Transverse colon (tissue), 4 donors: ENCODE measurements around the gene CDHR2. TPM values are rescaled to one million over a fixed set of nuclear protein-coding genes. Genes with fewer than 3 reads are reported as not detected.

Experiments used
- DNase-seq: peaks from one replicate; pipeline ENCODE4 v3.0.0-alpha.2; 2019
- H3K27ac ChIP-seq, 4 donors: fragments of 200-600 bp; sonication (generic); 2 replicates each; pipeline ENCODE4 v1.5.1; 2016 to 2018; ENCODE audit warnings: inconsistent platforms in 4 of 4
- H3K27me3 ChIP-seq: fragments of 200-600 bp; sonication (generic); 2 replicates; pipeline ENCODE4 v1.5.1; 2017; ENCODE audit warnings: inconsistent platforms
- H3K36me3 ChIP-seq, 4 donors: fragments of 200-600 bp; sonication (generic); 2 replicates each; pipeline ENCODE4 v1.5.1; 2017 to 2019; ENCODE audit warnings: inconsistent platforms in 4 of 4
- H3K4me1 ChIP-seq, 4 donors: fragments of 200-600 bp; sonication (generic); 2 replicates each; pipeline ENCODE4 v1.5.1; 2017 to 2020; ENCODE audit warnings: inconsistent platforms in 4 of 4
- H3K4me3 ChIP-seq, 4 donors: fragments of 200-600 bp; sonication (generic); 1 replicate in 1 of 4; 2 replicates in 3 of 4; pipeline versions ENCODE4 v1.5.1 to v1.6.1; 2017 to 2019; ENCODE audit warnings: inconsistent platforms in 4 of 4
- H3K9me3 ChIP-seq, 2 donors: fragments of 200-600 bp; sonication (generic); 2 replicates each; pipeline ENCODE4 v1.5.1; 2017 to 2019; ENCODE audit warnings: inconsistent platforms in 2 of 2
- EP300 ChIP-seq: sonication (generic); formaldehyde crosslinking; IDR thresholded peaks from one replicate; pipeline ENCODE4 v1.6.1; 2017; ENCODE audit warnings: antibody characterized with exemption, low read depth
- POLR2A ChIP-seq: fragments of 450-650 bp; IDR thresholded peaks from one replicate; pipeline ENCODE4 v1.6.1; 2016; ENCODE audit warnings: antibody characterized with exemption, mild to moderate bottlenecking, moderate library complexity
- POLR2AphosphoS5 ChIP-seq, 3 donors: sonication (generic); formaldehyde crosslinking; IDR thresholded peaks; one replicate each; pipeline ENCODE4 v1.6.1; 2016; ENCODE audit warnings: antibody characterized with exemption in 3 of 3
- WGBS, 2 donors: methylation state at CpG; one replicate each; pipeline ENCODE4 v1.1.5; 2018; ENCODE audit warnings: low coverage in 1 of 2; 5-methylcytosine and 5-hydroxymethylcytosine counted together
- in situ Hi-C, 4 donors: fragments of 200-750 bp; cut with MboI; loops; one replicate each; pipeline versions ENCODE4 v1.15.0 to v1.15.1; 2017; ENCODE audit warnings: low sequenced_read_pairs in 3 of 4, low pct_ligation_motif_present in 1 of 4, low pct_unique_long_range_greater_than_20kb in 1 of 4
- intact Hi-C: fragments of 100-400 bp; cut with DNase I; formaldehyde crosslinking; loops from one replicate; pipeline ENCODE4 v1.15.1; 2023; ENCODE audit warnings: low total_unique reads
- total RNA-seq, 4 donors: library from RNA; depleted of rRNA; stranded (reverse); fragments of >200 nt; gene quantifications; one replicate each; pipeline ENCODE4 v1.1.0, GENCODE V29; 2016
- TF ChIP-seq, protein P1 (sequence below), 5 experiments: fragments of 200-600 bp in 3 of 5; fragments of 450-650 bp in 2 of 5; sonication (generic) in 3 of 5; IDR thresholded peaks; 1 replicate in 2 of 5; 2 replicates in 3 of 5; pipeline ENCODE4 v1.5.1; 2016 to 2017; ENCODE audit warnings: antibody characterized with exemption in 5 of 5, inconsistent platforms in 3 of 5, mild to moderate bottlenecking in 2 of 5, moderate library complexity in 1 of 5

Gene CDHR2
- total RNA-seq, 4 donors from 2014 or later = 15.5 to 257 (median 104) TPM

DNA sequence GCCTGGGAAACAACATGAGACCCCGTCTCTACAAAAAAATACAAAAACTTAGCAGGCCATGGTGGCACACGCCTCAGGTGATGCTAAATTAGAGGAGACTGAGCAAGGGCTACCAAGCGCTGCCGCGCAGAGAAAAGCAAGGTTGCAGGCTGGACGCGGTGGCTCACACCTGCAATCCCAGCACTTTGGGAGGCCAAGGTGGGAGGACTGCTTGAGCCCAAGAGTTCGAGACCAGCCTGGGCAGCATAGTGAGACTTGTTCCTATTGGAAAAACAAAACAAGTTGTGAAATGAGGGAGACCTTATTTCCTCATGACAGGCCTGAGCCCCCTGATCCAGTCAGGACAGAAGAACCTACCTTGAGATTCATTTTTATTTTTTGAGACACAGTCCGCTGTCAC, 23.5 kb upstream of the CDHR2 start:
- peaks cover 0 to under 1% (median 0%) of the 10 kb centered on the region in 4 donors for H3K4me1 ChIP-seq
- intact Hi-C loops (no loop called here), in situ Hi-C loops (no loop called here)
- WGBS, 2 donors = 95 to 96% methylated on average over 6 to 9 of the region's 9 CpGs
- TF ChIP-seq POLR2A = no peak
- no peak for TF ChIP-seq EP300
- TF ChIP-seq, protein P1, sequence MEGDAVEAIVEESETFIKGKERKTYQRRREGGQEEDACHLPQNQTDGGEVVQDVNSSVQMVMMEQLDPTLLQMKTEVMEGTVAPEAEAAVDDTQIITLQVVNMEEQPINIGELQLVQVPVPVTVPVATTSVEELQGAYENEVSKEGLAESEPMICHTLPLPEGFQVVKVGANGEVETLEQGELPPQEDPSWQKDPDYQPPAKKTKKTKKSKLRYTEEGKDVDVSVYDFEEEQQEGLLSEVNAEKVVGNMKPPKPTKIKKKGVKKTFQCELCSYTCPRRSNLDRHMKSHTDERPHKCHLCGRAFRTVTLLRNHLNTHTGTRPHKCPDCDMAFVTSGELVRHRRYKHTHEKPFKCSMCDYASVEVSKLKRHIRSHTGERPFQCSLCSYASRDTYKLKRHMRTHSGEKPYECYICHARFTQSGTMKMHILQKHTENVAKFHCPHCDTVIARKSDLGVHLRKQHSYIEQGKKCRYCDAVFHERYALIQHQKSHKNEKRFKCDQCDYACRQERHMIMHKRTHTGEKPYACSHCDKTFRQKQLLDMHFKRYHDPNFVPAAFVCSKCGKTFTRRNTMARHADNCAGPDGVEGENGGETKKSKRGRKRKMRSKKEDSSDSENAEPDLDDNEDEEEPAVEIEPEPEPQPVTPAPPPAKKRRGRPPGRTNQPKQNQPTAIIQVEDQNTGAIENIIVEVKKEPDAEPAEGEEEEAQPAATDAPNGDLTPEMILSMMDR (IDR thresholded peaks at IDR 0.05) = no peak
- TF ChIP-seq POLR2AphosphoS5 (IDR thresholded peaks at IDR 0.05) = no peak
- no peak for DNase-seq
- H3K4me3 ChIP-seq = no peak overlapping the region
- no peaks in the 10 kb centered on the region for H3K9me3 ChIP-seq
- H3K27ac ChIP-seq = no peak overlapping the region
- peaks cover 0 to 18% (median 7%) of the 10 kb centered on the region in 4 donors for H3K36me3 ChIP-seq
- H3K27me3 ChIP-seq = no peaks in the 10 kb centered on the region

DNA sequence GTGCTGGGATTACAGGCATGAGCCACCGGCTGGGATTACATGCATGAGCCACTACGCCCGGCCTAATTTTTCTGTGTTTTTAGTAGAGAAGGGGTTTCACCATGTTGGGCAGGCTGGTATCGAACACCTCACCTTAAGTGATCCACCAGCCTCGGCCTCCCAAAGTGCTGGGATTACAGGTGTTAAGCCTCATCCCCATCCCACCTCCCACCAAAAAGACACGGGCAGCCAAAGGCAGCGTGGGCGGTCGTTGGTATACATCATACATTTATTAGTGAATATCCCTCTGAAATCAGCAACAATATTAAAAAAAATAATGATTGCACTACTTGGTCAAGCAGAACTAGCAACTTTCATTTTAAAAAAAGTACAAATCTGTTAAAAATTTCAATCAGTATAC, 22.7 kb upstream of the CDHR2 start:
- peaks cover 0 to 24% (median 7%) of the 10 kb centered on the region in 4 donors for H3K36me3 ChIP-seq
- in situ Hi-C loops = no loop called here
- H3K4me1 ChIP-seq = peaks cover 0 to 9% (median 2%) of the 10 kb centered on the region in 4 donors
- no peak for DNase-seq
- no peaks in the 10 kb centered on the region for H3K27me3 ChIP-seq
- H3K27ac ChIP-seq = no peak overlapping the region
- 90 to 93% methylated on average over 6 to 9 of the region's 9 CpGs for WGBS, 2 donors
- no peak overlapping the region for H3K4me3 ChIP-seq
- intact Hi-C loops = no loop called here
- H3K9me3 ChIP-seq = no peaks in the 10 kb centered on the region
- TF ChIP-seq POLR2A = no peak

DNA sequence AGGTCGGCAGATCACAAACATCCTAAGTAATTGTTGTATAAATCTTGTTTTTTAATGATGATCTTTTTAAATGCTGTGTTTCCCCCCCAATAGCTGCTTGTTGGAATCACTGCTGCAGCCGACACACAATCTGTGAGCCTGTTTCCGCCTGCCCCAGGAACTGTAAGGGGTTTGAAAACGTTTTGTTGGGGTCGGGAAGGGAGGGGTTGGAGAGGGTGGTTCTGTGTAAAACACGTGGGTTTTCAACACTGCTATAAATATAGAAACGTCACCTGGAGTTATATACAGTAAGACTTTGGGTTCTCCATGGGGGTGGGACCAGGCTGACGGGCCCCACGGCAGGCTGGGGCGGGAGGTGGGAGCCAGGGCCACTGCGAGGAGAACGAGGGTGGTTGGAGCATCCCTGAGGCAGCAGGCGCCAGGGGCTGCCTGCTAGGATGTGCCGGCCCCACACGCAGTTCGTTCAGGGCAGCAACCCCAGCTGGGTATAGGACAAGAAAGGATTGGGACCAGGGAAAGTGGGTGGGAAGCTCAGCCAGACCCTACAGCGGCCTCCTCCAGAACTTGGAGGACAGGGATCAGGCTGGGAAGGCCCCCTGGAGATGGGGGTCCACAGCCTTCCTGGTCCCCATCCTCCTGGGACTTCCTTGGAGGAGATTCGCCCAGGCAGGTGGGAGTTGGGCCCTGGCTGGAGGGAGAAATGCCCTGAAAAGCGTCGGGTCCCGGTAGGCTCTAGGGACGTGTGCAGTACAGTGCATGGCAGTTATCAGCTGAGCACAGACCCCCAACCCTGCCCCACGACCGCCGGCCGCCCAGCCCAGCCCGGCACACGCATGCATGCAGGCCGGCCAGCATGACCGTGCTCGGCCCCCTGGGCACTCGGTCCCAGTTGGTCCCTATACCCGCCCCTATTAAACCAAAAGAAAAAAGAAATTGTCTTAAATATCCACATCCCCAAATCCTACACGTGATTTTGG, 21.6 kb upstream of the CDHR2 start:
- WGBS, 2 donors = 85% methylated on average over 24 to 33 of the region's 34 CpGs
- peaks cover 0 to 18% (median 3%) of the 10 kb centered on the region in 4 donors for H3K4me1 ChIP-seq
- intact Hi-C loops (no loop called here), in situ Hi-C loops (no loop called here)
- H3K9me3 ChIP-seq = no peaks in the 10 kb centered on the region
- H3K27me3 ChIP-seq = no peaks in the 10 kb centered on the region
- DNase-seq = no peak
- TF ChIP-seq POLR2AphosphoS5 (IDR thresholded peaks at IDR 0.05) = no peak
- TF ChIP-seq POLR2A = no peak
- TF ChIP-seq, protein P1 (IDR thresholded peaks at IDR 0.05) = no peak
- no peak for TF ChIP-seq EP300
- H3K27ac ChIP-seq = no peak overlapping the region
- H3K4me3 ChIP-seq = no peak overlapping the region
- peaks cover 0 to 24% (median 7%) of the 10 kb centered on the region in 4 donors for H3K36me3 ChIP-seq

DNA sequence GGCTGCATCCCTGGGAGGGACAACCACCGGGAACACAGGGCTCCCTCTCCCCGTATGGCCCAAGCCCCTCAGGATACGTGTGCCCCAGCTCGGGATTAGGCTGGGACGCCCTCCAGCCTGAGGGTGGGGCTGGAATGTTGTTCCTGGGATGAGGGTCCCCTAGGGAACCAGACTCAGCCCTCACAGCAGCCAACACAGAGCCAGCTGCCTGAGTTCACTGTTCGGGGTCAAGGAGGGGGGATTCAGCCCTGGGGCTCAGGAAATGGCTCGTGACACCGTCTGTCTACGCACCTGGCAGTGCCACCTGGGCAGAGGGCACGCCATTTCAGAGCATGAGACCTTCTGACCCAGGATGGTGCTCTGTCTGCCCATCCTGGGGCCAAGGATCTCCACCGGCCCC, 20.8 kb upstream of the CDHR2 start:
- H3K36me3 ChIP-seq = peaks cover 0 to 24% (median 7%) of the 10 kb centered on the region in 4 donors
- in situ Hi-C loops (no loop called here), intact Hi-C loops (no loop called here)
- H3K9me3 ChIP-seq = no peaks in the 10 kb centered on the region
- DNase-seq = no peak
- H3K27ac ChIP-seq = no peak overlapping the region
- H3K4me1 ChIP-seq = peaks cover 7 to 25% (median 10%) of the 10 kb centered on the region in 4 donors
- no peak overlapping the region for H3K4me3 ChIP-seq
- H3K27me3 ChIP-seq = no peaks in the 10 kb centered on the region
- no peak for TF ChIP-seq EP300
- 87% methylated on average over 10 of the region's 11 CpGs; no CpG with 5 or more reads in 1 of the 2 donors for WGBS, 2 donors

DNA sequence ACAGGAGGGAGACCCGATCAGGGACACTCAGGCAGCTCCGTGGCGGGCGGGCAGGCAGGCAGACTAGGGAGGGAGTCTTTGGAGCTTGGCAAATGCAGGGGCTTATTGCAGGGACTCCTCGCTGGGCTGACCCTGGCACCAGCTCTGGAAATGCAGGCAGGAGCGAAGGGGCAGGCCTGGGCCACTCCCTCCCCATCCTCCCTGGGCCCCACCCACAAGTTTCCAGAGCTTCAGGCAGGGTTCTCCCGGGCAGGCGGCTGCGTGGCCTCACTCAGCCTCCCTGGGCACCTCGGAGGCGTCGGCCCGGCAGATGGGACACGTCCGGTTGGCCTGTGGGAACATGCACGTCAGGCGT, 20.4 kb upstream of the CDHR2 start:
- DNase-seq = no peak
- H3K27ac ChIP-seq = no peak overlapping the region
- no peaks in the 10 kb centered on the region for H3K9me3 ChIP-seq
- TF ChIP-seq POLR2AphosphoS5 (IDR thresholded peaks at IDR 0.05) (no peak), POLR2A (no peak)
- TF ChIP-seq, protein P1 (IDR thresholded peaks at IDR 0.05) = no peak
- H3K36me3 ChIP-seq = peaks cover 0 to 24% (median 7%) of the 10 kb centered on the region in 4 donors
- peaks cover 11 to 29% (median 14%) of the 10 kb centered on the region in 4 donors for H3K4me1 ChIP-seq
- H3K27me3 ChIP-seq = no peaks in the 10 kb centered on the region
- intact Hi-C loops (no loop called here), in situ Hi-C loops (no loop called here)
- 78% methylated on average over 11 of the region's 17 CpGs; no CpG with 5 or more reads in 1 of the 2 donors for WGBS, 2 donors
- no peak overlapping the region for H3K4me3 ChIP-seq
